Measurements from ENCODE around the gene GPANK1.
A peak's percentile ranks its signal among the peaks of the same experiment; 100 is the strongest.

GPANK1 gene

GRCh38 chr6:31636698-31637596 lies 27.9 kb downstream of the GPANK1 start:
- no peak for DNase-seq

GRCh38 chr6:31634969-31635575 lies 29.7 kb downstream of the GPANK1 start:
- DNase-seq = no peak

- DNase-seq = no peak
These were observed 30.7 kb downstream of the GPANK1 start for GRCh38 chr6:31634131-31634530.

- no peak for DNase-seq
These were observed 31.4 kb downstream of the GPANK1 start for GRCh38 chr6:31633447-31633846.

GRCh38 chr6:31632279-31632946 lies 32.4 kb downstream of the GPANK1 start:
- DNase-seq = no peak

GRCh38 chr6:31631681-31632278 lies 33.0 kb downstream of the GPANK1 start:
- DNase-seq = no peak

- no peak for DNase-seq
These were observed 33.6 kb downstream of the GPANK1 start for GRCh38 chr6:31631209-31631608.

- DNase-seq = no peak
These were observed 34.4 kb downstream of the GPANK1 start for GRCh38 chr6:31630177-31630934.

GRCh38 chr6:31629014-31629413 lies 35.8 kb downstream of the GPANK1 start:
- DNase-seq = no peak

- DNase-seq = no peak
These were observed 37.0 kb downstream of the GPANK1 start for GRCh38 chr6:31627690-31628287.

- no peak for DNase-seq
These were observed 37.8 kb downstream of the GPANK1 start for GRCh38 chr6:31626952-31627351.

- DNase-seq = no peak
These were observed 40.7 kb downstream of the GPANK1 start for GRCh38 chr6:31624070-31624469.

- no peak for DNase-seq
These were observed 42.1 kb downstream of the GPANK1 start for GRCh38 chr6:31622684-31623091.

GRCh38 chr6:31621991-31622390 lies 42.8 kb downstream of the GPANK1 start:
- no peak for DNase-seq

GRCh38 chr6:31621320-31621939 lies 43.4 kb downstream of the GPANK1 start:
- DNase-seq = no peak

GRCh38 chr6:31620586-31621319 lies 44.0 kb downstream of the GPANK1 start, which contains the start of gene PRRC2A:
PRRC2A (plus strand) TSS chr6:31620715; CDS start chr6:31622790, 2,075 bp downstream.
- DNase-seq = no peak

GRCh38 chr6:31619805-31620585 lies 44.8 kb downstream of the GPANK1 start:
- DNase-seq = peak; percentile 95

- DNase-seq = no peak
These were observed 47.8 kb downstream of the GPANK1 start for GRCh38 chr6:31617010-31617409.

GRCh38 chr6:31615748-31616147 lies 49.0 kb downstream of the GPANK1 start:
- no peak for DNase-seq

All from NCI-H1417 treated with DMSO at 0.1 percent for 48 hours (cell line).